GM18511 (cell line): Measurements from ENCODE around the gene MGST3.
"Not testable (repeated sequence)": the region's sequence is repeated elsewhere in the genome, so short reads cannot be mapped to it uniquely, and the experiment has no call there.

Experiments
- ATAC-seq: cut with Tn5 transposase; IDR thresholded peaks from one replicate; pipeline ENCODE4 v1.9.1; 2021; ENCODE audit warnings: mild to moderate bottlenecking, moderate library complexity; ENCODE audit not compliant: unreplicated experiment

The MGST3 gene

GRCh38 chr1:165648919-165649572 is 18.0 kb downstream of the MGST3 start:
- ATAC-seq, result no peak

GRCh38 chr1:165650981-165651625 is 20.1 kb downstream of the MGST3 start:
- ATAC-seq, result no peak

GRCh38 chr1:165658766-165659580 is 27.9 kb downstream of the MGST3 start:
- not testable (repeated sequence) for ATAC-seq

GRCh38 chr1:165659581-165659895 is 28.5 kb downstream of the MGST3 start:
- ATAC-seq, result no peak

GRCh38 chr1:165661703-165662102 is 30.7 kb downstream of the MGST3 start:
- no peak for ATAC-seq

GRCh38 chr1:165662186-165662585 is 31.2 kb downstream of the MGST3 start:
- ATAC-seq, result no peak

- no peak for ATAC-seq
These were observed 35.3 kb downstream of the MGST3 start for GRCh38 chr1:165666152-165666825.

GRCh38 chr1:165668184-165668583 is 37.1 kb downstream of the MGST3 start:
- no peak for ATAC-seq

GRCh38 chr1:165671526-165671925 is 40.5 kb downstream of the MGST3 start:
- ATAC-seq, result no peak

- no peak for ATAC-seq
These were observed 43.6 kb downstream of the MGST3 start for GRCh38 chr1:165674599-165674998.

GRCh38 chr1:165675794-165676193 is 44.8 kb downstream of the MGST3 start:
- ATAC-seq, result no peak

GRCh38 chr1:165678509-165678908 is 47.5 kb downstream of the MGST3 start:
- ATAC-seq, result no peak

GRCh38 chr1:165679282-165680036 is 48.4 kb downstream of the MGST3 start:
- no peak for ATAC-seq

- no peak for ATAC-seq
These were observed 49.3 kb downstream of the MGST3 start for GRCh38 chr1:165680303-165680702.

- ATAC-seq, result not testable (repeated sequence)
These were observed 49.7 kb downstream of the MGST3 start for GRCh38 chr1:165680773-165681172.

- no peak for ATAC-seq
These were observed 52.9 kb downstream of the MGST3 start for GRCh38 chr1:165683848-165684485.

GRCh38 chr1:165686121-165686970 is 55.3 kb downstream of the MGST3 start:
- peak; percentile 77 for ATAC-seq

- ATAC-seq, result peak; percentile 56
These were observed 56.0 kb downstream of the MGST3 start for GRCh38 chr1:165686971-165687433.

- no peak for ATAC-seq
These were observed 57.0 kb downstream of the MGST3 start for GRCh38 chr1:165688046-165688445.
